ENCODE results near the gene NUDT16.
"Not testable (repeated sequence)": the region's sequence is repeated elsewhere in the genome, so short reads cannot be mapped to it uniquely, and the experiment has no call there.

NUDT16 gene

DNA sequence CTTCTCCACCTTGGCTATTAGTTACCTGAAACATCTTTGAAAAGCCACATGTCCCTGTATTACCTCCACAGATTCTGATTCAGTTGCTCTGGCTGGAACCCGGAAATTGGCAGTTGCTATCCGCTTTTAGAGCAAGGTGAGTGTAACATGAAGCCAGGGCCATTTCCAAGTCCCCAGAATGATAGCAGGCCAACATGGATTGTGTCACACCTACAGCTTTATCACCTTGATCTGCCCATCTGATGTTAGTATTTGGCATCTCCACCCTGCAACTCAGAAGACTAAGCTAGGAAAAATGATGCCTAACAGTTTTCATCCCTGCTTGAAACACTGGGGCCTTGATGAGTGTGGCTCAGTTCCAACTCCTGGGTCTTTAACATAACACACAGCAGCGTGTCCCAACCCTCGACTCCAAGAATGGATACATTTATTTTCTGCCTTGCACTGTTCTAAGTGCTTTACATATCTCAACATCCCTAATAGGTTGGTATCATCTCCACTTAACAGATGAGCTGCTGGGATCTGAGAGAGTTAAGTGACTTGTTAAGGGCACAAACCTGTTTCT is 21.3 kb upstream of the NUDT16 start:
- H3K9ac ChIP-seq (ENCODE audit: low read length) = no peak overlapping the region
- no peaks in the 10 kb centered on the region for H3K9me3 ChIP-seq (ENCODE audit: control insufficient read depth, low read length)
- no peaks in the 10 kb centered on the region for H3K27me3 ChIP-seq (ENCODE audit: control insufficient read depth, insufficient read depth, low read length)
- peaks cover 18% of the 10 kb centered on the region for H3K4me1 ChIP-seq (ENCODE audit: control insufficient read depth, insufficient read depth, low read length)
- no peaks in the 10 kb centered on the region for H3K36me3 ChIP-seq (ENCODE audit: control insufficient read depth, insufficient read depth, low read length)
- H3K4me3 ChIP-seq (ENCODE audit: low read length) = no peak overlapping the region

- H3K4me1 ChIP-seq (ENCODE audit: control insufficient read depth, insufficient read depth, low read length) = peaks cover 18% of the 10 kb centered on the region
- H3K36me3 ChIP-seq (ENCODE audit: control insufficient read depth, insufficient read depth, low read length); H3K9me3 ChIP-seq (ENCODE audit: control insufficient read depth, low read length); H3K27me3 ChIP-seq (ENCODE audit: control insufficient read depth, insufficient read depth, low read length): not testable (repeated sequence)
- H3K4me3 ChIP-seq (ENCODE audit: low read length) = peak overlapping the region; percentile 28
- peak overlapping the region; percentile 77 for H3K9ac ChIP-seq (ENCODE audit: low read length)
These were observed 20.5 kb upstream of the NUDT16 start for GRCh38 chr3:131361066-131361463.

- no peaks in the 10 kb centered on the region for H3K27me3 ChIP-seq (ENCODE audit: control insufficient read depth, insufficient read depth, low read length)
- no peaks in the 10 kb centered on the region for H3K9me3 ChIP-seq (ENCODE audit: control insufficient read depth, low read length)
- H3K9ac ChIP-seq (ENCODE audit: low read length) = peak overlapping the region; percentile 77
- H3K4me3 ChIP-seq (ENCODE audit: low read length) = peak overlapping the region; percentile 77
- no peaks in the 10 kb centered on the region for H3K36me3 ChIP-seq (ENCODE audit: control insufficient read depth, insufficient read depth, low read length)
- peaks cover 18% of the 10 kb centered on the region for H3K4me1 ChIP-seq (ENCODE audit: control insufficient read depth, insufficient read depth, low read length)
These were observed 19.8 kb upstream of the NUDT16 start for GRCh38 chr3:131361464-131362421.

- no peak overlapping the region for H3K9ac ChIP-seq (ENCODE audit: low read length)
- peaks cover 18% of the 10 kb centered on the region for H3K4me1 ChIP-seq (ENCODE audit: control insufficient read depth, insufficient read depth, low read length)
- no peak overlapping the region for H3K4me3 ChIP-seq (ENCODE audit: low read length)
These were observed 18.3 kb upstream of the NUDT16 start for GRCh38 chr3:131363275-131363674.

DNA sequence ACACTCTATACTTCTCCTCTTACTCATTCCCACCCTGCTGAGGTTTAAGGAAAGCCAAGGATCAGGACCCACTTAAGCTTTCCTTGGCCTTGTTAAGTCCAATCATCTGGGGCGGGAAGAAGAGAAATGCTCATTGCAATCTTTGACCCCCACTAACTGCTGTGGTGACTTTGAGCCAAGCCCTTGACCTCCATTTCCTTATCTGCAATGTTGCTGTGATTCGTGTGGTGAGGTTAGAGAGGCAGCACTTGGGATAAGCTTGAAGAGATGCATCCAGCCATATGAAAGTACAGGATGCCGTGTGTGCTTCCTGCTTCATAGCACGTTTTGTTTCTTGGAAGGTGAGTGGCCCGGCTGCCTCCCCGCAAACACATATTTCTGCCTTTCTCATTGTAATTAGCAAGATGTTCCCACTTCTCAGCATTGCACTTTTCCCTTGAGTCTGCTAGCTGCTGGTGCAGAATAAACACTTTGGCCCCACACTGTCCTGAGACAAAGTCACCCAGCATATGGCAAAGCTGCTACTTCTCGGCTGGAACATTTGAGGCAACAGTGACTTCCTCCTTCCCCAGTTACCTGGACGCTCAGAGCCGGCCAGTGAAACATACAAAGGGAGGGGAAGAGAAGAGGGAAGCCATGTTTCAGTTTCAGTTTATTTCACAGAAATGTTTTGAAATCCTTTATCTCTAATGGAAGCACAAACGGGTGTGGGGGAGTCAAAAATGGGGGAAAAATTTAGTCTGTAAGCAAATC is 10.5 kb upstream of the NUDT16 start:
- no peak overlapping the region for H3K4me3 ChIP-seq (ENCODE audit: low read length)
- H3K4me1 ChIP-seq (ENCODE audit: control insufficient read depth, insufficient read depth, low read length) = peaks cover 12% of the 10 kb centered on the region
- no peaks in the 10 kb centered on the region for H3K27me3 ChIP-seq (ENCODE audit: control insufficient read depth, insufficient read depth, low read length)
- H3K36me3 ChIP-seq (ENCODE audit: control insufficient read depth, insufficient read depth, low read length) = no peaks in the 10 kb centered on the region
- H3K9ac ChIP-seq (ENCODE audit: low read length) = no peak overlapping the region
- H3K9me3 ChIP-seq (ENCODE audit: control insufficient read depth, low read length) = no peaks in the 10 kb centered on the region

More at GRCh38 chr3:131363275-131363674, 18.3 kb upstream of the NUDT16 start:
- Histone ChIP-seq H3K36me3 (ENCODE audit: control insufficient read depth, insufficient read depth, low read length) (no peaks in the 10 kb centered on the region), H3K27me3 (ENCODE audit: control insufficient read depth, insufficient read depth, low read length) (no peaks in the 10 kb centered on the region), H3K9me3 (ENCODE audit: control insufficient read depth, low read length) (no peaks in the 10 kb centered on the region)

DNA sequence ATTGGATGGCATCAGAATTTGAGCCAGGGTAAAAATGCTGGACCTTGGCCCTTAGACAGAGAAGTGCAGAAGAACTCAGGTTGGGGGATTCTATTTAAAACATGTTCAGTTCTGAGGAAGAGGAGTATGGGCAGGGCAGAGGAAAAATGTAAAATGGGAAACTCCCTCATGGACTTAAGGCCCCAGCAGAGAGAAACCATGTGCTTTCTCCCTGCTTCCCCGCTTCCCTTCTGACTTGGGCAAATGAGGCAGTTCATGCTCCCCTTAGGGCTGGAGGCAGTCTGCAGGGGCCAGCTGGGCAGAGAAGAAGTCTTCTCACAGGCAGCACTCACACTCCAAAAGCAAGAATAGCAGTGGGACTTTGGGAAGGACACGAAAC is 9.9 kb upstream of the NUDT16 start:
- Histone ChIP-seq H3K4me3 (ENCODE audit: low read length) (no peak overlapping the region), H3K9me3 (ENCODE audit: control insufficient read depth, low read length) (no peaks in the 10 kb centered on the region), H3K9ac (ENCODE audit: low read length) (no peak overlapping the region), H3K4me1 (ENCODE audit: control insufficient read depth, insufficient read depth, low read length) (peaks cover 12% of the 10 kb centered on the region), H3K36me3 (ENCODE audit: control insufficient read depth, insufficient read depth, low read length) (no peaks in the 10 kb centered on the region), H3K27me3 (ENCODE audit: control insufficient read depth, insufficient read depth, low read length) (no peaks in the 10 kb centered on the region)

DNA sequence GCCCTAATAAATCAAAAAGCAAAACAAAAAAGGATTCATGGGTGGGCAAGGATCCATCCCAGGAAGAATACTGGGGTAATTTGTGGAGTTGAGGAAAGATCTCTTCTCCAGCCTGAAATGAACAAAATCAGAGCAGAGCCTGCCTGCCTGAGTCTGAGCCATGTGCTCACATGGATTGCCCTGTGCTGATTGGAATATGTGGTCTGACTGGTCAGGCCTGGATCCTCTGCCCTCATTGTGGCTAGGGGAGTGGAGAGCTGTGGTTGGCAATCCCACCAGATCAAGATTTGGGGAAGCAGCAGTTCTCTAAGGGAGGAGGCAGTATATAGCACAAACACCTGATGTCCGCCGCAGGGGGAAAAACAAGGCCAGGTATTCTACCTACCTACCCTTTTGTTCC is 6.8 kb upstream of the NUDT16 start:
- H3K36me3 ChIP-seq (ENCODE audit: control insufficient read depth, insufficient read depth, low read length) = no peaks in the 10 kb centered on the region
- no peak overlapping the region for H3K4me3 ChIP-seq (ENCODE audit: low read length)
- no peaks in the 10 kb centered on the region for H3K27me3 ChIP-seq (ENCODE audit: control insufficient read depth, insufficient read depth, low read length)
- no peaks in the 10 kb centered on the region for H3K9me3 ChIP-seq (ENCODE audit: control insufficient read depth, low read length)
- H3K9ac ChIP-seq (ENCODE audit: low read length) = no peak overlapping the region
- peaks cover 19% of the 10 kb centered on the region for H3K4me1 ChIP-seq (ENCODE audit: control insufficient read depth, insufficient read depth, low read length)

DNA sequence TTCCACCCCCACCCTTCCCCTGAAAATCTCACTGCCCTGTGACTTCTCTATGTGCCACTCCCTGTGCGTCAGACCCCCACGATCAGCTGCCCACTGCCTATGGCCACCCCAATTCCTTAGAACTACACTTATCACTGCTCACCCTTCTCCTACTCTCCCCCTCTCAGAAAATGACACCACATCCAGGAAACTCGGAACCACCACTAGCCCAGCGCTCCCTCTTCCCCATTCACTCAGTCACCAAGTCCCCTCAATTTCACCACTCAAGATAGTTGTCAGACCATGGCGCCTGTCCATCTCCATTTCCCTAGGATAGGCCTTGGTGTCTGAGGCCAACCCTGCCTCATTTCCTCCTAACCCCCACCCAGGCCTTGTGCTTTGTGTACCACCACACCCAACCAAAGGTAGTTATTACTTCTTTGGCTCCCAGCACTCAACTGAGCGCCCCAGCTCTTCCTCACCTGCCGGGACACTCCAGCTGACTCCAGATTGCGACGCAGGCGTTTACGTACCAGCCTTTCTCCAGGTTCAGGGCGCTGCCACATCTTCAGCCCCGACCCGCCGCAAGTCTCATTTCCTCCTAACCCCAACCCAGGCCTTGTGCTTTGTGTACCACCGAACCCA is 641 bp upstream of the NUDT16 start:
- H3K4me1 ChIP-seq (ENCODE audit: control insufficient read depth, insufficient read depth, low read length) = peaks cover 34% of the 10 kb centered on the region
- peak overlapping the region; percentile 94 for H3K4me3 ChIP-seq (ENCODE audit: low read length)

GRCh38 chr3:131386429-131387165 is 5.0 kb downstream of the NUDT16 start:
- Histone ChIP-seq H3K9ac (ENCODE audit: low read length) (peak overlapping the region; percentile 7), H3K27me3 (ENCODE audit: control insufficient read depth, insufficient read depth, low read length) (no peaks in the 10 kb centered on the region), H3K36me3 (ENCODE audit: control insufficient read depth, insufficient read depth, low read length) (peaks cover 6% of the 10 kb centered on the region), H3K4me1 (ENCODE audit: control insufficient read depth, insufficient read depth, low read length) (peaks cover 39% of the 10 kb centered on the region), H3K4me3 (ENCODE audit: low read length) (no peak overlapping the region), H3K9me3 (ENCODE audit: control insufficient read depth, low read length) (no peaks in the 10 kb centered on the region)

More for the DNA sequence above, 641 bp upstream of the NUDT16 start:
- not testable (repeated sequence) for H3K36me3 ChIP-seq (ENCODE audit: control insufficient read depth, insufficient read depth, low read length); H3K27me3 ChIP-seq (ENCODE audit: control insufficient read depth, insufficient read depth, low read length); H3K9me3 ChIP-seq (ENCODE audit: control insufficient read depth, low read length)
- H3K9ac ChIP-seq (ENCODE audit: low read length) = peak overlapping the region; percentile 93

- Histone ChIP-seq H3K4me1 (ENCODE audit: control insufficient read depth, insufficient read depth, low read length) (peaks cover 31% of the 10 kb centered on the region), H3K9me3 (ENCODE audit: control insufficient read depth, low read length) (no peaks in the 10 kb centered on the region), H3K36me3 (ENCODE audit: control insufficient read depth, insufficient read depth, low read length) (peaks cover 6% of the 10 kb centered on the region)
These were observed 6.4 kb downstream of the NUDT16 start for GRCh38 chr3:131387796-131388489.

DNA sequence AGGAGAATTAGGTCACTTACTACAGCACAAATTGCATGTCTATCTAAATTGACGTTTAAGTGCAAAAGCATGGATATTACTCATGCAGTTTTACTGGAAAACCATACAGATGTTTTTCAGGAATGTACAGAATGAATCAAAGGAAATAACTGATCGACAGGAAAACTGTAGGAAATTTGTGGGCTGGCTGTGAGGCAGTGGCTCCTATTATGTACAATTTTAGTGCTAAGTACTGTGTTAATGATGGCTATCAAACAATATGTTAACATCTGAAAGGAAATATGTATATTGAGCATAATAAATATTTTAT is 6.9 kb downstream of the NUDT16 start:
- H3K36me3 ChIP-seq (ENCODE audit: control insufficient read depth, insufficient read depth, low read length) = peaks cover 6% of the 10 kb centered on the region
- H3K9me3 ChIP-seq (ENCODE audit: control insufficient read depth, low read length) = no peaks in the 10 kb centered on the region
- peaks cover 29% of the 10 kb centered on the region for H3K4me1 ChIP-seq (ENCODE audit: control insufficient read depth, insufficient read depth, low read length)
- H3K9ac ChIP-seq (ENCODE audit: low read length) = no peak overlapping the region
- no peaks in the 10 kb centered on the region for H3K27me3 ChIP-seq (ENCODE audit: control insufficient read depth, insufficient read depth, low read length)
- H3K4me3 ChIP-seq (ENCODE audit: low read length) = no peak overlapping the region

More at GRCh38 chr3:131387796-131388489, 6.4 kb downstream of the NUDT16 start:
- Histone ChIP-seq H3K27me3 (ENCODE audit: control insufficient read depth, insufficient read depth, low read length) (no peaks in the 10 kb centered on the region), H3K9ac (ENCODE audit: low read length) (no peak overlapping the region), H3K4me3 (ENCODE audit: low read length) (no peak overlapping the region)

All from mucosa of stomach (tissue), 1 donor.